Measurements from ENCODE around the gene NUDT12.

DNA sequence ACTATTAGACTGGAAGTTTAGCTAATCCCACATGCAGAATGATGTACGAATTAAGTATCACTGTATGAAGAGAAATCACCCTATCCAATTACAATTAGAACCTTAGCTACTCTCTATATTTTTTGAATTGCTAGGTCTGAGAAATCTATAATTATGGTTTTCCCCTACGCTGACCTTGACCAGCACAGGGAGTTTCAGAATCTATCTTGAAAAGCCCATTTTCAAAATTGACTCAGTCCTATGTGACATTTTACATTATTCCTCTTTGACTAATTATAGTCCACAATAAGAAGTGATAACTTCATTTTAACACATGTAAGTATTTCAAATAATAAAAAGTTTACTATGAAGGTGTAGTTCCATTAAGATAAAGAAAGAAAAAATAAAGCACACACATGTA, 21.5 kb downstream of the NUDT12 start:
- TF ChIP-seq, protein P1, sequence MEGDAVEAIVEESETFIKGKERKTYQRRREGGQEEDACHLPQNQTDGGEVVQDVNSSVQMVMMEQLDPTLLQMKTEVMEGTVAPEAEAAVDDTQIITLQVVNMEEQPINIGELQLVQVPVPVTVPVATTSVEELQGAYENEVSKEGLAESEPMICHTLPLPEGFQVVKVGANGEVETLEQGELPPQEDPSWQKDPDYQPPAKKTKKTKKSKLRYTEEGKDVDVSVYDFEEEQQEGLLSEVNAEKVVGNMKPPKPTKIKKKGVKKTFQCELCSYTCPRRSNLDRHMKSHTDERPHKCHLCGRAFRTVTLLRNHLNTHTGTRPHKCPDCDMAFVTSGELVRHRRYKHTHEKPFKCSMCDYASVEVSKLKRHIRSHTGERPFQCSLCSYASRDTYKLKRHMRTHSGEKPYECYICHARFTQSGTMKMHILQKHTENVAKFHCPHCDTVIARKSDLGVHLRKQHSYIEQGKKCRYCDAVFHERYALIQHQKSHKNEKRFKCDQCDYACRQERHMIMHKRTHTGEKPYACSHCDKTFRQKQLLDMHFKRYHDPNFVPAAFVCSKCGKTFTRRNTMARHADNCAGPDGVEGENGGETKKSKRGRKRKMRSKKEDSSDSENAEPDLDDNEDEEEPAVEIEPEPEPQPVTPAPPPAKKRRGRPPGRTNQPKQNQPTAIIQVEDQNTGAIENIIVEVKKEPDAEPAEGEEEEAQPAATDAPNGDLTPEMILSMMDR (IDR thresholded peaks at IDR 0.05), result no peak
- TF ChIP-seq POLR2A (IDR thresholded peaks at IDR 0.05) (no peak), EP300 (IDR thresholded peaks at IDR 0.05) (no peak)
